HG03280 (cell line): ENCODE results near the gene DMKN.

Source experiments
- ATAC-seq: cut with Tn5 transposase; IDR thresholded peaks from one replicate; pipeline ENCODE4 v1.9.1; 2021; ENCODE audit warnings: mild to moderate bottlenecking, moderate library complexity; ENCODE audit not compliant: unreplicated experiment

DMKN gene, protein sequence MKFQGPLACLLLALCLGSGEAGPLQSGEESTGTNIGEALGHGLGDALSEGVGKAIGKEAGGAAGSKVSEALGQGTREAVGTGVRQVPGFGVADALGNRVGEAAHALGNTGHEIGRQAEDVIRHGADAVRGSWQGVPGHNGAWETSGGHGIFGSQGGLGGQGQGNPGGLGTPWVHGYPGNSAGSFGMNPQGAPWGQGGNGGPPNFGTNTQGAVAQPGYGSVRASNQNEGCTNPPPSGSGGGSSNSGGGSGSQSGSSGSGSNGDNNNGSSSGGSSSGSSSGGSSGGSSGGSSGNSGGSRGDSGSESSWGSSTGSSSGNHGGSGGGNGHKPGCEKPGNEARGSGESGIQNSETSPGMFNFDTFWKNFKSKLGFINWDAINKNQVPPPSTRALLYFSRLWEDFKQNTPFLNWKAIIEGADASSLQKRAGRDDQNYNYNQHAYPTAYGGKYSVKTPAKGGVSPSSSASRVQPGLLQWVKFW

DNA sequence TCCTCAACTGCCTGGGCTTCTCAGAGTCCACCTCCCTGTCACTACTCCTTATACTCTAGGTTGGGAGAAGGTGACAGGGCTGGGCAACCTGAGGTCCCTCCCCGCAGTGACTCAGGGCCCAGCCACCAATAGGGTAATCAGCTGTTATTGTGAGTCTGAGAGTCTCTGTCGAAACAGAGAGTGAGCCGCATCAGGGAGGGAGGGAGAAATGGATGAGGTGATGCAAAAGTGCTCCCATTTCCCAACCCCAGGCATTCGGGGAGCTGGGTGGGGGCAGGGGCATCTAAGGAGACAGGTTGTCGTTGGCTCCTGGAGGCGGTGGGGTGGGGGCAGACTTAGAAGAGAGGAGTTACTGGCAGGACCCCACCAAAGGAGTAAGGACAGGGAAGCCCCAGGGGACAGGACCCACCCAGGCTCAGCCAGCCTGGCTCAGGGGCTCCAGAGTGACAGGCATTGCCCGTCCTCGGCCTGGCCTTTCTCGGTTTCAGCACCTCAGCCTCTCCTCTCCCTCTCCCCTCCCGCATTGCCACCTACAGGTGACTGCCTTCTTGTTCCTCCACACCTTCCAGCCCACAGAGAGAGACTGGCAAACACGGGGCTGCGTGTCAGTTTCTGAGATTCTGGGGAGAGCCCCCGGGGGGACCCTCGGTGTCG, at the start of gene DMKN:
Gene DMKN, minus strand, starts transcription at position 22 of the 654 bp plus-strand sequence. CDS start 174 bp downstream, outside the sequence.
- no peak for ATAC-seq

DNA sequence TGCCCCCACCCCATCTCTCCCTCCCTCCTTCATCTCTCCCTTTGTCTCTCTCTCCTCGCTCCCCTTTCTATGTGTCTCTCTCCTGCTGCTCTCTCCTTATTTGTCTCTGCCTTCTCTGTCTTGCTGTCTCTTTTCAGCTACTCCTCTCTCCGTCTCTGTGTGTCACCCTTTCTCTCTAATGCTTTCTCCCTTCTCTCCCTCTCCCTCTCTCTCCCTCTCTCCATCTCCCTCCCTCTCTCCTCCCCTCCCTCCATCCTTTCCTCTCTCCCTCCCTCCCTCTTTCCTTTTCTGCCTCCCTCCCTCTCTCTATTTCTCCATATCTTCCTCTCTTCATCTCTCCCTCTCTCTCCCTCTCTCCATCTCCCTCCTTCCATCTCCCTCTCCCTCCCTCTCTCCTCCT, 49.3 kb upstream of the DMKN start:
- ATAC-seq, result no peak

DNA sequence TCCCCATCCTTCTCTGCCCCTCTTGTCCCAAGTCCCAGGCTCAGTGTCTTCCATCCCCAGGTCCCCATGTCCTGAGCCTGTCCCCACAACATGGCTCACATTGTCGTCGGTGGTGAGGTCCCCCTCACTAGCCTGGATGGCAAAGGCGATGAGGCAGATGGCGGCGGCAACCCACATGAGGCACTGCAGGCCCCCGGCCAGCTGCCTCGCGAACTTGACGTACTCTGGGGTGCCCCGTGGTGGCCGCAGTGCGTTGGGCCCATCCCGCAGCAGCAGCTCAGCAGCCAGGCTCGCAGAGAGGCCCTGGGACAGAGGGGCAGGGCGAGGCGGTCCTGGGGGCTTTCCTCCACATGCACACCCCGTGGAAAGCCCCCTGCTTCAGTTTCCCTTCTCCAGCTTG, 48.9 kb upstream of the DMKN start:
- ATAC-seq, result no peak

DNA sequence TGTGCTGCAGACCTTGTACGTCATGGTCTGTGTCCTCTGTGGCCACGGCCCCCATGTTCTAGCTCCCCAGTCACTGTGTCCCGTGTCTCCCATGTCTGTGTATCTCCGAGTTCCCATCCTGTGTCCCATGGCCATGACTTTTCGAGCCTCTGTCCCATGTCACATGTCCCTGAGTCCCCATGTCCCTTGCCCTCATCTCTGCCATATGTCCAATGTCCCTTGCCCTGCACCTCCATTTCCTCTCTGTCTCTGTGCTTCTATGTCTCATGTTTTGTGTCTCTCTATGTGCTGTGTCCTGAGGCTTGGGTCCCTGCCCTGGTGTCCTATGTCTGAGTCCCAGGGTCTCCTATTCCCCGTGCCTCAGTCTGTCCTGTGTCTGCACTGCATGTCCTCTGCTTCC, 48.0 kb upstream of the DMKN start:
- no peak for ATAC-seq

DNA sequence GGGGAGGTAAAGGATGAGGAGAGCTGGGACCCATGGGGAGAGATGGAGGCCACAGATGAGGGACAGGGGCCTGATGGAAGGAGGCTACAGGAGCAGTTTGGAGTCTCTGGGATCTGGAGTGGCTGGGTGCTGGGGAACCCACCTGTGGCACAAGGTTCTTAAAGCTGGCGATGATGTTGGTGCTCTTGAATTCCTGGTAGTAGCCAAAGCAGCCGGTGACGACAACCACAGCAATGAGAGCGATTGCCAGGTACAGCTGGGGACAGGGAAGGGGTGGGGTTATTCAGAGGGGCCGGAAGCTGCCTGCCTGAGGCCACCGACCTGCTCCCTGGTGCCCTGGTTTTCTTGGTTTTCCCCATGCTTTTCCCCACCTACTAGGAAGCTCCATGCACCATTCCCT, 47.2 kb upstream of the DMKN start:
- no peak for ATAC-seq

DNA sequence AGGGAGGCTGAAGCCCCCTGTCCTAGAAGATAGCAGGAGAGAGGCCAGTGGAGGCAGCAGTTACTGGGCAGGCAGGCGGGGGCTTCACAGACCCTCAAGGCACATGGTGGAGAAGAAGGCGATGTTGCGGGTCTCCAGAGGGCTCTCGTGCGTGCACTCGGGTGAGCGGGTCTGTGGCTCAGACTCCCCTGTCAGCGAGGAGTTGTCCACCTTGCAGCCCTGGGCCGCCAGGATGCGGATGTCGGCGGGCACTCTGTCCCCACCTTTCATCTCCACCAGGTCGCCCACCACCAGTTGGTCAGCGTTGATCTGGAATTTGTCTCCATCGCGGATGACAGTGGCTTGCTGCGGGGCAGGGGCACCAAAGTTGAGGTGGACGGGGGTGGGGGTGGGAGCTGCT, 46.8 kb upstream of the DMKN start:
- ATAC-seq, result no peak

DNA sequence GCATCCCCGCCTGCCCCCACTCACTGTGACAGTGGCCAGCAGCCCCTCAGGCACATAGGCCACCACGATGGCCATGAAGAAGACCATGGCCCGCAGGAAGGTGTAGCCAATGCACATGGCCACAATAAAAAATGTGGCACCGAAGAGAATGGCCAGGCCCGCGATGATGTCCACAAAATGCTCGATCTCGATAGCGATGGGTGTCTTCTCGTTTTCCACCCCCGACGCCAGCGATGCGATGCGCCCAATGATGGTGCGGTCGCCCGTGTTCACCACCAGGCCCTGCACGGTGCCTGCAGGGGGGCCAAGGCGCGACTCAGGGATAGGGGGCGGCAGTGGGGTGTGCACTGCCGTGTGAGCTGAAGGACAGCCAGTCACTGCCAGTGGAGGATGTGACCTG, 46.3 kb upstream of the DMKN start:
- ATAC-seq, result no peak

DNA sequence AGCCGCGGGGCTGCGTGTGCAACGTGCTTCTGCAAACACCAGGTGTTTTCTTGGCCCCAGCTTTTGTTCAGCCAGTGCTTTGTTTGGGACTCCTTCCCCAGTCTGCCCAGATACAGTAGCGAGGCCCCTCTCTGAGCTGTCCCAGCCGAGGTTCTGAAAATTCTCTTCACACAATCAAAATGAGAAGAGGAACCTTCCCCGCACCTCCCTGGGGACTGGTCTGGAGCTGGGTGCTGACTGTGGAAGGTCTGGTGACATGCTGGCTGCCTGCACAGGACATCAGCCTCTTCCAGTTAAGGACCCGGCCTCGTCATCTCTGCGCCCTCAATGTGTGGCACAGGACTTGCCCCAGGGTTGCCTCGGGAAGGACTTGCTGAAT, 45.8 kb upstream of the DMKN start:
- ATAC-seq, result no peak

DNA sequence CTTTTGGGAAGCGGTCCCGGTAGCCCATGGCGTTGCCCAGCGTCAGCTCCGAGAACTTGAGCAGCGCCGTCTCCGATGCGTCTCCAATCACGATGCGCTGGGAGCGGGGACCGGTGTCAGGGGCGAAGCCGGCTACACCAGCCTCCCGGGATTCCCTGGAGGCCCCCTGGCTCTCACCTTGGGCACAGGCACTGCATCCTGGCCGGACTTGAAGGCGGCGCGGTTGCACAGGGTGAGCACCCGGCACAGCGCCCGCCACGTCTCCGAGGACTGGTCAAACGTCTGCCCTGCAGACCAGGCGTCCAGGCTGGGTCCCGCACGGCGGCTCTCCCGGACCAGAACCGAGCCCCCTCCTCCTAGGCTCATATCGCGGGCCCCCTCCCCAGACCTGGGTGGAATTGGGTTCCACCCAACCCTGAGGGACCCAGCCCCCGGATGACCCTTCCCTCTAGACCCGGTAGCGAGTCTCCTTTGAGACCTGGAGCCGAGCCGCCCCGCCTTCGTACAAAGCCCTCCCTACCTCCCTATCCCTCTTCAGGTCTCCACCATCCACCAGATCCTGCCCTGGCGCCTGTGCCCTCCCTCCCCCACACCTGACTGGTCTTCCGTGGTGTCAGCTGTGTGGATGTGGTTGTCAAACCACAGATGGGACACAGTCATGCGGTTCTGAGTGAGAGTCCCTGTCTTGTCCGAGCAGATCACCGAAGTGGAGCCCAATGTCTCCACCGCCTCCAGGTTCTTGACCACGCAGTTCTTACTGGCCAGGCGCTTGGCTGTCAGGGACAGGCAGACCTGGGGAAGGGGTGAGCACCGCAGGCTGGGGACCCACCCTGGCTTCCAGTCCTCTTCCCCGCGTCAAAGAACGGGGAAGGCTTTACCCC, 45.2 kb upstream of the DMKN start:
- no peak for ATAC-seq

DNA sequence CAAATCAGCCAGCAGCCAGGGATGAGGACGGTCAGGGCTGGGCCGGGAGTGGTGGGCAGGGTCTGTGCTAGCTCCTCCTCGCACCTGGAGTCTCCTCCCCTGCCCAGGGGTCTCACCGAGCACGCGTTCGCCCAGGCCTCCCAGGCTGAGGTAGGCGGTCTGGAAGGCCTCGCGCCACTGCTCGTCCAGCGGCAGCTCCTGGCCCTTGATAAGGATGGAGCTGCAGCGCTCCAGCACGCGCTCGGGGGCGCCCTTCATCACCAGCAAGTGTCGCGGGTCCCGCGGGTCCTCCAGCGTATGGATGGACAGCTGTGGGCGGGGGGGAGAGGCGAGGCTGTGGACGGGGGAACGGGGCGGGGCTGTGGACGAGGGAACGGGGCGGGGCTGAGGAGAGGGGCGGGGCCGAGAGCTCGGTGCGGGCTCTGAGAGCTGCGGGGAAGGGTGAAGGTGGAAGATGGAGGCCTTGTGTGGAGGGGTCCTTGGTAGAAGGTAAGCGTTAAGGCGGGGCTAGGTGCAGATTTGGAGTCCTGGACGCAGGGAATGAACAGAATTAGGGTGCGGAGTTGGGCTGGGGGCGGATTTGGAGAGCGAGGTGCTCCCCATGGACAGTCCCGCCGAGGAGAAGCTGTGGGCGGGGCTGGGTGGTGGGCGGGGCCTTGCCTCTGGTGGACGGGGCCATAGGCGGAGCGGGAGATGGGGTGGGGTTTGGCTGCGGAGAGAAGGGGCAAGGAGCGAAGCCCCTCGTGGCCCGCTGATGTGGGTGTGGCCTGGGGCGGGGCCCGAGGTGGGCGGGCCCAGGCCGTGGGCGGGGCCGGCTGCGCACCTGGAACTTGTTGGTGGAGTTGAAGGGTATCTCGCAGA, 44.3 kb upstream of the DMKN start:
- ATAC-seq, result no peak

DNA sequence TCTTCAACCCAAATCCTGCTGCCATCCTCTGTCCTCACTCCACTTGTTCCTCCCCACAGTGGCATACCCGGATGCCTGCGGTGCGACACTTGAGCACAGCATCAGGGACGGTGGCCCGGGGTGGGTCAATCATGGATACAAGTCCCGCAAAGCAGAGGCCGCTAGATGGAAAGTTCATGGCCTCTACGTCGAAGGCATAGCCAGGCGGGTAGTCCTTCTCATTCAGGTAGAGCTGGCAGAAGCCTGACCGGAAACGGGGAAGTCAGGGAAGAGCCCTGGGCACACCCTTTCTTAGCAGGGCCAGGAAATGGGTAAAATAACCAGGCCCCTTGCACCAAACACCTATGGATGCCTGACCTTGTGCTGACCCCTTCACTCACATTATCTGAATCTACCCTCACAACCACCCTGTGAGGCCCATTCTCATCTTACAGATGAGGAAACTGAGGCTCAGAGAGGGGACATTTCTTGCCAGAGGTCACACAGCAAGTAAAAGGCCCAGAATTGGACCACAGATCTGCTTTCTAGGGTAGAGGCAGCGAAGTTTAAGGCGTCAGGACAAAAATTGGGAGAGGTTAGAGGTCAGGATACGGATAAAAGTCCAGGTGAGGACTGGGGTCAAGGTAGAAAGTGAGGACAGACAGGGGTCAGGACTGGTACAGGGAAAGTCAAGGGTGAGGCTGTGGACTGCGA, 43.5 kb upstream of the DMKN start:
- no peak for ATAC-seq

DNA sequence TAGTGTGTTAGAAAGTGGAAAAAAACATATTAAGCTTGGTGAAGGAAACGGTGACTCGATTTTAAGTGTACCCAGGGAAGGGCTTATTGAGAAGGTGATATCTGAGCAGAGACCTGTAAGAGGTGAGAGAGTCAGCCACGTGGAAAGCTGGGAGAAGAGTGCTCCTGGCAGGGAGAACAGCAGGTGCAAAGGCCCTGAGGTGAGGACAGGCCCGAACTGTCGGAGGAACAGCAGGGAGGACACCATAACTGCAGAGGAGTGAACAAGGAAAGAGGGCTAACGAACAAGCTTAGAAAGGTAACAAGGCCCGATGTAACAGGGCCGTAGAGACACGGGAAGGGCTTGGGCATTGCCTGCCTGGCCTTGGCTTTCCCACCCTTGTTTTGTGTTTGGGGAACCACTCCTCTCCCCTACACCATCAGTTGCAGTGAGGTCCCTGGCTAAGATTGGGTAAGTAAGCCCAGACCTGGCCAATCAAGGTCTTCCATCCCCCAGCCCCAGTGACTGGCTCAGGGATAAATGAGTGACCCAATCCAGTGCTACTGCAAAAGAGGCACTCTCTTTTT, 42.7 kb upstream of the DMKN start:
- no peak for ATAC-seq

DNA sequence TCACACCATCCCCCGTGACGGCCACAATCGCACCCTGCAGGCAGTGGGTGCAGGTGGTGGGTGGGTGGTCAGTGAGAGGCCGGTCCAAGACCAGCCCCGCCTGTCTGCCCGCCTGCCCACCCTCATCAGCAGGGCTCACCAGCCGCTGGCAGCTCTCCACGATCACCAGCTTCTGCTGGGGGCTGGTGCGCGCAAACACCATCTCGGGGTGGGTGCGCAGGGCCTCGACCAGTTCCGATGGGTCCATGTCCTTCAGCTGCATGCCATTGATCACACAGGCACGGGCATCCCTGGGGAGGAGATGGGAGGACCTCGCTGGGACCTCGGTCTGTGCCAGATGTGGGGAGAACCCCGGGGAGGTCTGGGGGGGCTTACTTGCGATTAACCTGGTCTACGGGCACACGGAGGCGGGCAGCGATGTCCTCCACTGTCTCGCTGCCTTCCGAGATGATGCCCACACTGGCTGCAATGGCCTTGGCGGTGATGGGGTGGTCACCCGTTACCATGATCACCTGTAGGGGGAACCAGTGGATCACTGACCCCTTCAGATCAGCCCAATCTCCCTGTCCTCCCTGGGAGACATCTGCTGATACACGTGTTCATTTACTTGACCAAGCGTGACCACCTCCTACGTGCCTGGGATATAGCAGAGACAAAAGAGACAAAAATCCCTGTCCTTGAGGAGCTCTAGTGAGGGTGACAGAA, 42.0 kb upstream of the DMKN start:
- no peak for ATAC-seq

DNA sequence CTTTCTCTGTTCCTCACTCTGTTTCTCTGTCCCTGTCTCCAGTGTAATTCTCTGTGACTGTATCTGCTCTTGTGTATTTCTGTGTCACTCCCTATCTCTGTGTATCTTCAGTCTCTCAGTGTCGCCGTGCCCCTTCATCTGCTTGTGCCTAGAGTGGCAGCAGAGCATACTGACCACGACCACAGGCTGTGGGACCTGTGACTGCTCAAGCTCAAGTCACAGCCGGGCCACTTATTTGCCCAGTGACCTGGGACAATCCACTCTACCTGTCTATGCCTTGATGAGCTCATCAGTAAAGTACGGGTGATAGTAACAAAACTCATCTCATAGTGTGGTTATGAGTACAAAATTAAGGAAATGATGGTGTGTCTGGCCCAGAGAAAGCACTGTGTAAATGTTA, 40.6 kb upstream of the DMKN start:
- ATAC-seq, result no peak

DNA sequence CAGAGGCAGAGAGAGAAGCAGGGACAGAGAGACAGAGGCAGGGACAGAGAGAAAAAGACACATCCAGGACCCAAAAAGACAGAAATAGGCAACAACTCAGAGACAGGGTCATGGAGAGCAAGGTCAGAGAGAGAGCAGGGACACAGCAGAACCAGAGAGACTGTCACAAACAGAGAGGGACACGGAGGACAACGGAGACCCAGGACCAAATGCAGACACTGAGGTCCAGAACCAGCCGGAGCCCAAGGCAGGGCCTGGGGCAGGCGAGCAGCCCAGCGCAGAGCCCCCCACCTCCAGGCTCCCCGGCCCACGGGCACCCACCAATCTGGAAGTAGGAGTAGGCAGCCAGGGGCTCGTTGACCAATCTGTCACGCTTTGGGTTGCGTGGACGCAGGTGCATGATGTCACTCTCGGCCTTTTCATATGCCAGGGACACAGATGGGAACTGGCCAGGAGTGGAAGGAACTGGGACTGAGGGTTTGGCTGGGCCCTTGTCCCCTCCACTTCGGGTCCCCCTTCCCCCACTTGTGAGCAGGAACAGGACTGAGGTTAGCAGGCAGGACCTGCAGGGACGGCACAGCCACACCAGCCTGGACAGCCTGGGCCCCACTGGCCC, 40.0 kb upstream of the DMKN start:
- ATAC-seq, result no peak

DNA sequence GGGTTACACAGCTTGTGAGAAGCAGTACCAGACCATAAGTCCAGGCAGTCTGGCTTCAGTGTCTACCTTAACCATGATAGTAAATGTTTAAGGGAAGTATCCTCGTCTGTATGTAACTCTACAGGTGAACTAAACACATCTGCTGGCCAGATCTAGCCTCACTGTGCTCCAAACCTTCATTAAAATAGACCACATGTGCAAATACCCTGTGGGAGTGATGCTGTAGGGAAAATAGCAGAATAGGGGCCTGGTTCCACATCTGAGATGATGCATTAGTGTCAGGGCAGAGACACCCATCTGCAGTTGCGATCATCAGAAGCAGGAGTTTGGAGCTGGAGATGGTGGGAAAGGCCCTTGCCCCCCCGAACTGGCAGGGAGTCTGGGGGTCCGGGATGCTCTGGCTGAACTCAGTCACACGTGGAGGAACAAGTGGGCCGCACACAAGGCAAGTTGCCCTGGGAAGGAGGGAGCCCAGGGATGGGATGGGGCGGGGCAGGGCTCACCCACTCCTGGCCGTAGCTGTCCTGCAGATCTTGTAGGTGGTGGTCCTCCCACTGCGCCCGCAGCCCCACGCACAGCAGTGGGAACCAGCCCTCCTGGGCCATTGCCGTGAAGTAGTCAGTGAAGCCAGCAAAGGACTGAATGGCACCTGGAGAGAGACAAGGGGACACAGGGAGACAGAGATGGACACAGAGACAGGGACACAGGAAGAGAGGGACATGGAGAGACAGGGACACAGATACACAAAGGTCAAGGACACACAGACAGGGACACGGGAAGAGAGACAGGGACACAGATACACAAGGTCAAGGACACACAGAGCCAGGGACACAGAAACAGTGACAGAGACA, 39.3 kb upstream of the DMKN start:
- no peak for ATAC-seq

DNA sequence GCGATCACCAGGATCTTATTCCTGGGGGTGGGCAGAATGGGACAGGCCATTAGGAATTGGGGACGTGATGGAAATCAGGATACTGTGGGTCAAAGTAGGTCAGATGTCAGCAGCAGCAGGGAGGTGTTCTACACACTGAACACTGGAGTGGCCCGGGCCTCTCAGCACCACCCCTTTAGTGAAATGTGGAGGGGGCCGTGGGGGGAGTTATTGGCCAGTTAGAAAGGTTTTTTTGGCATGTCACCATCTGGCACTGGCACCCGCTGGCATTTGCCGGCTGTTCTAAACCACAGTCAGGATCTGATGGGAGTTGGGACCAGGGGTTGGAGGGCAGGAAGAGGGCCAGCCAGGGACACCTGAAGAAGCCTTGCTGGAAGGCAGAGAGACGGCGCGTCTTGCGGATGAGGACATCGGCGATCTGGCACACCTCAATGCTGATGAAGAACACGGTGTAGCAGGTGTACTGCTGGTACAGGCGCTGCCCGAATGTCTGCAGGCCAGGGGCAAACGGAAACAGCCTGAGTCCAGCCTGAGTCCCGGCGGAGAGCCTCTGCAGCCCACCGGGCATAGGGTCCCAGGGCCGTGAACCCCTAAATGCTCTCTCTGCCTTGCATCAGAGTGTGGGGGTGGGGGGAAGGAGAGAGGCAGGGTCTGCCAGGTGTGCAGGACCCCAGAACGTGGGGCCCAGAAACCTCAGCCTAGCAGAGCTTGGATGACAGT, 37.8 kb upstream of the DMKN start:
- no peak for ATAC-seq
